IMR-90 (cell line): ENCODE measurements around the gene TMCC3. TPM values are rescaled to one million over a fixed set of nuclear protein-coding genes. Genes with fewer than 3 reads are reported as not detected.

ENCODE experiments used
- ATAC-seq: fragments of 200-7000 bp; cut with Tn5 transposase; 2 replicates; pipeline ENCODE4 v1.9.1; 2020; ENCODE audit warnings: low read depth, mild to moderate bottlenecking, moderate library complexity
- BruUV-seq: library from RNA; stranded (reverse); fragments of 400-500 nt; replicated peaks from 2 replicates; lab custom pipeline; 2021; lab: Mats Ljungman, UMichigan
- CTCF ChIA-PET: fragments of 300-600 bp; formaldehyde crosslinking; extraction: SDS; loops from one replicate; lab custom pipeline; 2021; ENCODE audit warnings: antibody characterized with exemption; lab: Yijun Ruan, JAX
- POLR2A ChIA-PET: fragments of 300-600 bp; sonication (Branson Sonifier 250); formaldehyde crosslinking; loops from one replicate; lab custom pipeline; 2022; ENCODE audit warnings: antibody characterized with exemption; ENCODE audit not compliant: unreplicated experiment; lab: Charles Lee
- DNase-seq: peaks from one replicate; pipeline ENCODE4 v3.0.0; 2013
- H2AFZ ChIP-seq: replicated peaks from 2 replicates; pipeline ENCODE3; 2013; ENCODE audit warnings: low read length, mild to moderate bottlenecking; ENCODE audit not compliant: poor library complexity
- H2AK5ac ChIP-seq: 2 replicates; pipeline ENCODE4 v1.6.1; 2013; ENCODE audit warnings: low read depth, low read length, inconsistent platforms
- H2AK9ac ChIP-seq: replicated peaks from 2 replicates; pipeline ENCODE3; 2013; ENCODE audit warnings: mild to moderate bottlenecking, low read depth, low read length, moderate library complexity; ENCODE audit not compliant: poor library complexity
- H2BK120ac ChIP-seq: 2 replicates; pipeline ENCODE4 v1.6.1; 2013; ENCODE audit warnings: low read depth, low read length, inconsistent platforms
- H2BK15ac ChIP-seq: 3 replicates; pipeline ENCODE4 v1.6.1; 2013; ENCODE audit warnings: low read depth, low read length, inconsistent platforms
- H2BK20ac ChIP-seq: 2 replicates; pipeline ENCODE4 v1.6.1; 2013; ENCODE audit warnings: low read depth, mild to moderate bottlenecking, inconsistent platforms, low read length, moderate library complexity
- H2BK5ac ChIP-seq: 2 replicates; pipeline ENCODE4 v1.6.1; 2013; ENCODE audit warnings: mild to moderate bottlenecking, low read depth, low read length, inconsistent platforms; ENCODE audit not compliant: poor library complexity, severe bottlenecking
- H3K14ac ChIP-seq: replicated peaks from 2 replicates; pipeline ENCODE4 v1.6.1; 2013; ENCODE audit warnings: low read depth, low read length, inconsistent platforms
- H3K18ac ChIP-seq: 2 replicates; pipeline ENCODE4 v1.6.1; 2013; ENCODE audit warnings: low read depth, low read length, control low read depth
- H3K23ac ChIP-seq: 2 replicates; pipeline ENCODE4 v1.6.1; 2013; ENCODE audit warnings: low read depth, low read length, inconsistent platforms
- H3K27ac ChIP-seq: 2 replicates; pipeline ENCODE4 v1.5.1; 2013; ENCODE audit warnings: mild to moderate bottlenecking, control low read depth, low read length; ENCODE audit not compliant: insufficient read depth
- H3K27me3 ChIP-seq: 2 replicates; pipeline ENCODE4 v1.6.1; 2013; ENCODE audit warnings: low read length; ENCODE audit not compliant: control insufficient read depth, insufficient read depth
- H3K36me3 ChIP-seq: 2 replicates; pipeline ENCODE4 v1.6.1; 2013; ENCODE audit warnings: low read length, mixed read lengths; ENCODE audit not compliant: control insufficient read depth, insufficient read depth
- H3K4ac ChIP-seq: 2 replicates; pipeline ENCODE4 v1.6.1; 2013; ENCODE audit warnings: low read depth, low read length, inconsistent platforms
- H3K4me1 ChIP-seq: 2 replicates; pipeline ENCODE4 v1.6.1; 2013; ENCODE audit warnings: low read length, mixed read lengths; ENCODE audit not compliant: control insufficient read depth, insufficient read depth
- H3K4me2 ChIP-seq: 2 replicates; pipeline ENCODE4 v1.6.1; 2013; ENCODE audit warnings: low read depth, mild to moderate bottlenecking, control low read depth, low read length, moderate library complexity
- H3K4me3 ChIP-seq: 2 replicates; pipeline ENCODE4 v1.5.1; 2013; ENCODE audit warnings: low read depth, mild to moderate bottlenecking, control low read depth, low read length, moderate library complexity; ENCODE audit not compliant: insufficient read depth
- H3K56ac ChIP-seq: 2 replicates; pipeline ENCODE4 v1.6.1; 2013; ENCODE audit warnings: low read length, inconsistent platforms; ENCODE audit not compliant: insufficient read depth; ENCODE audit errors: extremely low read depth
- H3K79me1 ChIP-seq, 2 experiments: 2 replicates each; pipeline ENCODE4 v1.6.1; 2013; ENCODE audit warnings: low read length in 2 of 2, inconsistent platforms in 1 of 2, low read depth in 1 of 2
- H3K9ac ChIP-seq: 2 replicates; pipeline ENCODE4 v1.6.1; 2013; ENCODE audit warnings: low read depth, low read length, control low read depth
- H3K9me1 ChIP-seq: 2 replicates; pipeline ENCODE4 v1.6.1; 2013; ENCODE audit warnings: low read length, inconsistent platforms; ENCODE audit not compliant: insufficient read depth
- H3K9me3 ChIP-seq: 2 replicates; pipeline ENCODE4 v1.6.1; 2013; ENCODE audit warnings: low read length; ENCODE audit not compliant: control insufficient read depth, insufficient read depth
- H4K20me1 ChIP-seq: 2 replicates; pipeline ENCODE4 v1.6.1; 2013; ENCODE audit warnings: low read length, inconsistent platforms; ENCODE audit not compliant: insufficient read depth
- H4K5ac ChIP-seq: 2 replicates; pipeline ENCODE4 v1.6.1; 2013; ENCODE audit warnings: mild to moderate bottlenecking, low read depth, low read length, control low read depth
- H4K8ac ChIP-seq, 2 experiments: 2 replicates each; pipeline ENCODE4 v1.6.1; 2013; ENCODE audit warnings: low read depth in 2 of 2, low read length in 2 of 2, control low read depth in 1 of 2, inconsistent platforms in 1 of 2
- H4K91ac ChIP-seq: 2 replicates; pipeline ENCODE4 v1.6.1; 2013; ENCODE audit warnings: low read depth, low read length, inconsistent platforms; ENCODE audit not compliant: insufficient read depth
- POLR2A ChIP-seq: IDR thresholded peaks from 2 replicates; pipeline ENCODE4 v1.6.1; 2012; ENCODE audit warnings: mild to moderate bottlenecking, low read depth, low read length
- SMC3 ChIP-seq: fragments of 150-350 bp; IDR thresholded peaks from 2 replicates; pipeline ENCODE4 v1.6.1; 2016; ENCODE audit warnings: low read depth, mild to moderate bottlenecking, antibody characterized with exemption, low read length, moderate library complexity
- WGBS, 2 experiments: methylation state at CpG; one replicate each; pipeline versions ENCODE4 v1.1.5 to v1.1.7; 2013; ENCODE audit warnings: missing lambda C conversion rate in 2 of 2; ENCODE audit not compliant: insufficient read length in 1 of 2; ENCODE audit errors: extremely low coverage in 2 of 2; 5-methylcytosine and 5-hydroxymethylcytosine counted together
- dilution Hi-C: fragments of 300-500 bp; cut with HindIII; formaldehyde crosslinking; loops from one replicate; pipeline ENCODE4 v1.14.3; 2018; ENCODE audit warnings: low sequenced_read_pairs; ENCODE audit not compliant: unreplicated experiment
- in situ Hi-C: fragments of 300-500 bp; cut with MboI; formaldehyde crosslinking; loops from 3 replicates; pipeline ENCODE4 v1.14.3; 2019; ENCODE audit warnings: low sequenced_read_pairs, inconsistent platforms, mixed read lengths
- intact Hi-C: fragments of 100-400 bp; cut with micrococcal nuclease; formaldehyde crosslinking; loops from 2 replicates; pipeline ENCODE4 v1.10.0; 2022
- microRNA-seq, 2 experiments: library from miRNA; stranded (forward) in 1 of 2; unstranded in 1 of 2; fragments of 10-50 nt in 1 of 2; fragments of <30 nt in 1 of 2; gene quantifications in 1 of 2; microRNA quantifications in 1 of 2; one replicate each; pipeline versions ENCODE3 to v1.1.0; 2013 to 2020; ENCODE audit not compliant: insufficient read depth in 1 of 2, insufficient read length in 1 of 2, unreplicated experiment in 1 of 2
- polyA plus RNA-seq, 3 experiments: library from polyadenylated mRNA; depleted of rRNA; stranded (reverse); fragments of >200 nt; gene quantifications; 2 replicates each; pipeline ENCODE4 v1.2.3, GENCODE V29; 2012; ENCODE audit warnings: low replicate concordance in 1 of 3
- small RNA-seq, 5 experiments: library from RNA; depleted of rRNA; stranded (forward); fragments of <200 nt; gene quantifications; one replicate each; pipeline ENCODE3, GENCODE V24; 2012
- total RNA-seq: library from RNA; depleted of rRNA; stranded (reverse); fragments of >200 nt; gene quantifications from 2 replicates; pipeline ENCODE4 v1.2.3, GENCODE V29; 2012; rRNA removed
- TF ChIP-seq, protein P1 (sequence below): fragments of 150-350 bp; IDR thresholded peaks from 2 replicates; pipeline ENCODE4 v1.6.1; 2016; ENCODE audit warnings: low read depth, mild to moderate bottlenecking, low read length, moderate library complexity, borderline replicate concordance

The TMCC3 gene
- total and polyA plus RNA-seq, 2 of the 4 experiments (the other 2 are of a cell fraction) = 0.14 to 0.36 TPM

DNA sequence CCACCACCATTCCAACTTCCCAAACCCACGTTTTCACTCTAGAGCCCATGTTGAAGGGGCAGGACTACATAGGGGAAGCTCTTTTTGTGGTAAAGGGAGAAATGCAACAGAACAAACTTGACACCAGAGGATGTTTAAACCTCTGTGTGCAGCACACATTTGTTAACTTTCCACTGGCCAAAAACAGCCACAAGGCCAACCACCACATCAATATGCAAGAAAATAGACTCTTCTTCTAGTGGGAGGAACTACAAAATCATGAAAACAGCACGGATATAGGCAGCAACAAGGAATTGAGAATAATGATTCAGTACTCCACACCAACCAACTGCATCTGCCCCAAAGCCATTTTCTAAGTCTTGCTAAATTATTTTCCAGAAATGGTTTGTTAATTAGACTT lies 124.4 kb downstream of the TMCC3 start:
- H2AK5ac ChIP-seq = no peak overlapping the region
- no CpG with 5 or more reads among the region's 2 CpGs for WGBS, 2 experiments
- H4K20me1 ChIP-seq = no peaks in the 10 kb centered on the region
- ChIA-PET POLR2A (interaction anchor here (0.7 kb wide), 1 partner anchor 10 kb away, joined by 8 read pairs; no protein-coding TSS in a partner anchor), CTCF (no interaction called here)
- H3K14ac ChIP-seq = no peak overlapping the region
- no peak overlapping the region for H2BK120ac ChIP-seq
- H2AK9ac ChIP-seq = no peak overlapping the region
- H3K4me2 ChIP-seq = no peak overlapping the region
- dilution Hi-C loops = loop anchor here (25.0 kb wide), 1 partner anchor 389 kb away; the partner anchor contains the start of gene PLXNC1
- no peak overlapping the region for H3K56ac ChIP-seq
- no peak overlapping the region for H3K4ac ChIP-seq
- H3K4me1 ChIP-seq = no peaks in the 10 kb centered on the region
- H2AFZ ChIP-seq = no peak overlapping the region
- no peaks in the 10 kb centered on the region for H3K36me3 ChIP-seq
- peaks cover 14% of the 10 kb centered on the region for H3K27me3 ChIP-seq
- H3K79me1 ChIP-seq = no peaks in the 10 kb centered on the region
- no peak overlapping the region for H3K4me3 ChIP-seq
- no peak overlapping the region for H2BK20ac ChIP-seq
- H3K23ac ChIP-seq = no peak overlapping the region
- H3K9ac ChIP-seq = no peak overlapping the region
- H4K8ac ChIP-seq = no peak overlapping the region
- H4K5ac ChIP-seq = no peak overlapping the region
- ATAC-seq (no peak), DNase-seq (no peak)
- BruUV-seq = no TSS peak
- no peak overlapping the region for H3K27ac ChIP-seq
- no peak for TF ChIP-seq POLR2A
- TF ChIP-seq SMC3 = no peak
- TF ChIP-seq, protein P1, sequence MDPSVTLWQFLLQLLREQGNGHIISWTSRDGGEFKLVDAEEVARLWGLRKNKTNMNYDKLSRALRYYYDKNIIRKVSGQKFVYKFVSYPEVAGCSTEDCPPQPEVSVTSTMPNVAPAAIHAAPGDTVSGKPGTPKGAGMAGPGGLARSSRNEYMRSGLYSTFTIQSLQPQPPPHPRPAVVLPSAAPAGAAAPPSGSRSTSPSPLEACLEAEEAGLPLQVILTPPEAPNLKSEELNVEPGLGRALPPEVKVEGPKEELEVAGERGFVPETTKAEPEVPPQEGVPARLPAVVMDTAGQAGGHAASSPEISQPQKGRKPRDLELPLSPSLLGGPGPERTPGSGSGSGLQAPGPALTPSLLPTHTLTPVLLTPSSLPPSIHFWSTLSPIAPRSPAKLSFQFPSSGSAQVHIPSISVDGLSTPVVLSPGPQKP = no peak
- no peak overlapping the region for H4K91ac ChIP-seq
- H3K18ac ChIP-seq = no peak overlapping the region
- intact Hi-C loops = no loop called here
- H2BK5ac ChIP-seq = no peak overlapping the region
- no peaks in the 10 kb centered on the region for H3K9me1 ChIP-seq
- in situ Hi-C loops = no loop called here
- no peak overlapping the region for H2BK15ac ChIP-seq
- H3K9me3 ChIP-seq = no peaks in the 10 kb centered on the region

Small RNA genes within 50 kb of the gene (microRNA-seq; reads per million reads assigned to microRNA genes)
- gene LSM3P2 (ENCODE audit: insufficient read depth, insufficient read length) = not detected
- gene MIR5700 (ENCODE audit: insufficient read depth in 1 of 2, insufficient read length in 1 of 2, unreplicated experiment in 1 of 2) = 0 reads per million in 2 experiments

Small RNA genes within 50 kb of the gene (small RNA-seq; reads per million reads assigned to genes)
- gene LSM3P2 (0 reads per million in 5 experiments), gene MIR5700 (0 reads per million in 5 experiments)

Other genes starting within 250 kb of the TMCC3 start
- gene CEP83, start 190.7 kb downstream of the TMCC3 start, total RNA-seq = 3.9 and 8.9 TPM in 2 replicates
- gene CEP83, start 190.7 kb downstream of the TMCC3 start, polyA plus RNA-seq (2012; rRNA removed) = 5.9 and 8.9 TPM in 2 replicates